H9 (cell line): ENCODE results near the gene KIFC3. TPM values are rescaled to one million over a fixed set of nuclear protein-coding genes. Genes with fewer than 3 reads are reported as not detected.

Source experiments
- DNase-seq: peaks from one replicate; pipeline ENCODE4 v3.0.0-alpha.2; 2017
- H2AFZ ChIP-seq: one replicate; pipeline ENCODE4 v1.6.1; 2013; ENCODE audit warnings: mild to moderate bottlenecking, low read length, control low read depth, moderate library complexity
- H2AK5ac ChIP-seq: 2 replicates; pipeline ENCODE4 v1.6.1; 2013; ENCODE audit warnings: low read length, control low read depth, mixed read lengths; ENCODE audit not compliant: insufficient read length
- H2BK120ac ChIP-seq: one replicate; pipeline ENCODE4 v1.6.1; 2013; ENCODE audit warnings: low read depth, mild to moderate bottlenecking, low read length, control low read depth, inconsistent platforms; ENCODE audit not compliant: poor library complexity, severe bottlenecking
- H2BK12ac ChIP-seq: 2 replicates; pipeline ENCODE4 v1.6.1; 2013; ENCODE audit warnings: low read length, control low read depth, mixed read lengths, low read depth; ENCODE audit not compliant: insufficient read length
- H2BK15ac ChIP-seq: 2 replicates; pipeline ENCODE4 v1.6.1; 2013; ENCODE audit warnings: low read depth, low read length, control low read depth
- H2BK20ac ChIP-seq: one replicate; pipeline ENCODE4 v1.6.1; 2013; ENCODE audit warnings: low read depth, mild to moderate bottlenecking, low read length, control low read depth, inconsistent platforms; ENCODE audit not compliant: poor library complexity, severe bottlenecking
- H2BK5ac ChIP-seq: 2 replicates; pipeline ENCODE4 v1.6.1; 2013; ENCODE audit warnings: low read length, control low read depth, mixed read lengths; ENCODE audit not compliant: insufficient read length
- H3K14ac ChIP-seq: 2 replicates; pipeline ENCODE4 v1.6.1; 2013; ENCODE audit warnings: low read length, control low read depth; ENCODE audit not compliant: insufficient read depth
- H3K18ac ChIP-seq: 2 replicates; pipeline ENCODE4 v1.6.1; 2013; ENCODE audit warnings: low read depth, mild to moderate bottlenecking, mixed read lengths, low read length, control low read depth; ENCODE audit not compliant: insufficient read length
- H3K23ac ChIP-seq: 2 replicates; pipeline ENCODE4 v1.6.1; 2013; ENCODE audit warnings: low read length, control low read depth, mixed read lengths, low read depth; ENCODE audit not compliant: insufficient read length
- H3K23me2 ChIP-seq: 2 replicates; pipeline ENCODE4 v1.6.1; 2013; ENCODE audit warnings: low read depth, mild to moderate bottlenecking, mixed read lengths, low read length, control low read depth; ENCODE audit not compliant: insufficient read length, poor library complexity, severe bottlenecking
- H3K27ac ChIP-seq: 2 replicates; pipeline ENCODE4 v1.5.1; 2013; ENCODE audit warnings: low read length, control low read depth, mixed read lengths, low read depth; ENCODE audit not compliant: insufficient read length
- H3K27me3 ChIP-seq: 2 replicates; pipeline ENCODE4 v1.6.1; 2013; ENCODE audit warnings: low read length, control low read depth, inconsistent platforms; ENCODE audit not compliant: insufficient read depth
- H3K4ac ChIP-seq: 2 replicates; pipeline ENCODE4 v1.6.1; 2013; ENCODE audit warnings: low read depth, mild to moderate bottlenecking, control low read depth, inconsistent platforms, low read length, moderate library complexity
- H3K4me1 ChIP-seq: 2 replicates; pipeline ENCODE4 v1.6.1; 2013; ENCODE audit warnings: low read length, control low read depth, inconsistent platforms; ENCODE audit not compliant: insufficient read depth
- H3K4me2 ChIP-seq: 2 replicates; pipeline ENCODE4 v1.6.1; 2013; ENCODE audit warnings: low read length, control low read depth, mixed read lengths; ENCODE audit not compliant: insufficient read length, insufficient read depth
- H3K56ac ChIP-seq: 2 replicates; pipeline ENCODE4 v1.6.1; 2013; ENCODE audit warnings: low read depth, mild to moderate bottlenecking, mixed read lengths, low read length, control low read depth; ENCODE audit not compliant: insufficient read length
- H3K79me1 ChIP-seq: 2 replicates; pipeline ENCODE4 v1.6.1; 2013; ENCODE audit warnings: low read depth, mild to moderate bottlenecking, moderate library complexity, low read length, control low read depth, inconsistent platforms; ENCODE audit not compliant: insufficient read depth, poor library complexity, severe bottlenecking
- H3K79me2 ChIP-seq: 2 replicates; pipeline ENCODE4 v1.6.1; 2013; ENCODE audit warnings: low read length, control low read depth, inconsistent platforms; ENCODE audit not compliant: insufficient read depth
- H3K9ac ChIP-seq: 2 replicates; pipeline ENCODE4 v1.6.1; 2013; ENCODE audit warnings: low read length, control low read depth, mixed read lengths; ENCODE audit not compliant: insufficient read length; ENCODE audit errors: extremely low read depth
- H3K9me3 ChIP-seq: one replicate; pipeline ENCODE4 v1.6.1; 2013; ENCODE audit warnings: low read depth, low read length, inconsistent platforms; ENCODE audit not compliant: control insufficient read depth
- H3T11ph ChIP-seq: one replicate; pipeline ENCODE4 v1.6.1; 2013; ENCODE audit warnings: mild to moderate bottlenecking, low read length, control low read depth, inconsistent platforms
- H4K20me1 ChIP-seq: one replicate; pipeline ENCODE4 v1.6.1; 2013; ENCODE audit not compliant: control insufficient read depth, insufficient read length, insufficient read depth
- H4K5ac ChIP-seq: 2 replicates; pipeline ENCODE4 v1.6.1; 2013; ENCODE audit warnings: low read depth, mild to moderate bottlenecking, mixed read lengths, low read length, control low read depth; ENCODE audit not compliant: insufficient read length
- H4K8ac ChIP-seq: replicated peaks from 2 replicates; pipeline ENCODE4 v1.6.1; 2013; ENCODE audit warnings: low read length, control low read depth, mixed read lengths, low read depth; ENCODE audit not compliant: insufficient read length
- H4K91ac ChIP-seq: 2 replicates; pipeline ENCODE4 v1.6.1; 2013; ENCODE audit warnings: low read depth, mild to moderate bottlenecking, moderate library complexity, mixed read lengths, low read length, control low read depth; ENCODE audit not compliant: insufficient read length
- H3K27ac Mint-ChIP-seq, 3 experiments: 2 replicates in 2 of 3; 3 replicates in 1 of 3; pipeline ENCODE4 v1.8.0; 2020 to 2021; ENCODE audit warnings: mixed read lengths in 3 of 3, mild to moderate bottlenecking in 1 of 3, moderate library complexity in 1 of 3
- H3K27me3 Mint-ChIP-seq: 2 replicates; pipeline ENCODE4 v1.8.0; 2021; ENCODE audit warnings: low read depth, mild to moderate bottlenecking, moderate library complexity, mixed read lengths
- H3K36me3 Mint-ChIP-seq, 3 experiments: 2 replicates in 2 of 3; 3 replicates in 1 of 3; pipeline ENCODE4 v1.8.0; 2020 to 2021; ENCODE audit warnings: low read depth in 3 of 3, mixed read lengths in 3 of 3; ENCODE audit not compliant: insufficient read depth in 1 of 3
- H3K4me1 Mint-ChIP-seq, 2 experiments: 2 replicates each; pipeline ENCODE4 v1.8.0; 2020; ENCODE audit warnings: mixed read lengths in 2 of 2
- H3K4me3 Mint-ChIP-seq, 2 experiments: 2 replicates in 1 of 2; 3 replicates in 1 of 2; pipeline ENCODE4 v1.8.0; 2020 to 2021; ENCODE audit warnings: mild to moderate bottlenecking in 2 of 2, mixed read lengths in 2 of 2, moderate library complexity in 1 of 2
- H3K9me3 Mint-ChIP-seq, 2 experiments: 2 replicates in 1 of 2; 3 replicates in 1 of 2; pipeline ENCODE4 v1.8.0; 2020; ENCODE audit warnings: mild to moderate bottlenecking in 2 of 2, mixed read lengths in 2 of 2, moderate library complexity in 1 of 2
- CTCF ChIP-seq: fragments of 200-600 bp; sonication (generic); conservative IDR thresholded peaks from 3 replicates; pipeline ENCODE4 v1.8.0; 2021; ENCODE audit warnings: antibody characterized with exemption, mild to moderate bottlenecking
- WGBS: extraction: QIAGEN DNeasy Blood & Tissue Kit; methylation state at CpG from one replicate; pipeline ENCODE4 v1.1.7; 2013; ENCODE audit warnings: missing lambda C conversion rate, low lambda C conversion rate, mixed read lengths; ENCODE audit not compliant: insufficient read length; ENCODE audit errors: extremely low coverage; 5-methylcytosine and 5-hydroxymethylcytosine counted together
- total RNA-seq: library from RNA; stranded (reverse); gene quantifications from 2 replicates; pipeline ENCODE4 v1.2.1, GENCODE V29; 2021

KIFC3 gene
- total RNA-seq, 1 experiment from 2014 or later: 5.0 TPM

- H3K14ac ChIP-seq: peak overlapping the region; percentile 6; the same call in 1 of the 2 replicates
- H2BK120ac ChIP-seq: no peak overlapping the region
- no peak for DNase-seq
- no peaks in the 10 kb centered on the region for H3K27me3 ChIP-seq
- no peak overlapping the region for H3K4ac ChIP-seq
- no CpG with 5 or more reads among the region's 17 CpGs for WGBS
- Mint-ChIP-seq H3K9me3 (no peaks in the 10 kb centered on the region), H3K27me3 (no peaks in the 10 kb centered on the region; the same call in 1 of the 2 replicates), H3K4me1 (peaks cover 1 to 22% of the 10 kb centered on the region in 2 experiments), H3K36me3 (no peaks in the 10 kb centered on the region), H3K27ac (peak overlapping the region in 1 of 3 experiments; percentile 88; a peak in 2 of 7 replicates), H3K4me3 (no peak overlapping the region; a peak in 1 of 5 replicates)
- no peak overlapping the region for H2BK20ac ChIP-seq
- H2BK5ac ChIP-seq: no peak overlapping the region
- no peak overlapping the region for H4K91ac ChIP-seq
- H4K5ac ChIP-seq: no peak overlapping the region
- no peak overlapping the region for H3K9ac ChIP-seq
- no peaks in the 10 kb centered on the region for H3K79me2 ChIP-seq
- H2AK5ac ChIP-seq: no peak overlapping the region
- H3K9me3 ChIP-seq: no peaks in the 10 kb centered on the region
- H2AFZ ChIP-seq: no peak overlapping the region
- H2BK15ac ChIP-seq: no peak overlapping the region
- no peaks in the 10 kb centered on the region for H3K79me1 ChIP-seq
- peaks cover 4% of the 10 kb centered on the region; the same call in 1 of the 2 replicates for H3K4me1 ChIP-seq
- H4K20me1 ChIP-seq: peaks cover 3% of the 10 kb centered on the region
- H3K27ac ChIP-seq: no peak overlapping the region
- H3K23me2 ChIP-seq: no peaks in the 10 kb centered on the region
- H2BK12ac ChIP-seq: no peak overlapping the region
- TF ChIP-seq CTCF: no peak
- H3T11ph ChIP-seq: no peak overlapping the region
- no peak overlapping the region for H4K8ac ChIP-seq
- no peak overlapping the region for H3K56ac ChIP-seq
- H3K23ac ChIP-seq: no peak overlapping the region
- H3K4me2 ChIP-seq: no peak overlapping the region
- no peak overlapping the region for H3K18ac ChIP-seq
Measured at GRCh38 chr16:57765160-57765728, 37.0 kb downstream of the KIFC3 start.
